Measurements from ENCODE around the gene DHX16.

DHX16 gene

DNA sequence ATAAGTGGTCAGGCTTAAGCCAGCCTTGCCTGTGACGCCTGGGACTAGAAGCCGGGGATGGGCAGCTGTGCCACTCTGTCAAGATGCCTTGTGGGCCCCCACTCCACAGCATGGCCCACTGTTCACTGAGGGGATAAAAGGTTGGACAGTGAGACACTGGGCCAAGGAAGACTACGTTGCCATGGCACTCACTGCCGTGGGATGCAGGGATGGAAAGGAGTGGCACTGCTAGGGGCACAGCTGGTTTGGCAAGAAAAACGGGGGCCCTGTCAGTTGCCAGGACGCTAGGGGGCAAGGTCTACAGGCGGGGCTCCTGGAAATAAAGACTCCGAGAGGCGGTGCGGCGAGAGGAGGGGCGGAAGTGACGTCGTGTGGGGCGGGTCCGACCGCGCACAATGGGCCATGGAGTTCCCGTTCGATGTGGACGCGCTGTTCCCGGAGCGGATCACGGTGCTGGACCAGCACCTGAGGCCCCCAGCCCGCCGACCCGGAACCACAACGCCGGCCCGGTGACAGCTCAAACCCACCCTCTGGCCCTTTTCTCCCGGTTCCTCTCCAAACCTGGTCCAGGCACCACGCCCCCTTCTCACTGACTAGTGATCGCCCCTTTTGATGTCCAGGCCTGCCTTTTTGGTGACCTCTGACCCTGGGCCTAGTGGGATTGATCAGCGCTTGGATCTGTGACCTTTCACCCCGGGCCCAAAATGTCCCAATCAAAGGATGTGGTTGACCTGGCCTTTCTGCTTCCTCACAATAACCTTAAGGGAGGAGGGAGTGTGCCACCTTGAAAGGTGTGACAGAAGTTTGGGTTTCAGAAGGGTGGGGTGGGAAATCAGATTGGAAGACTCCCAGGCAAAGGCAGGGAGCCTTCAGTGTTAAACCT lies 46.1 kb downstream of the DHX16 start, which contains the start of gene ATAT1:
ATAT1 (plus strand) TSS at position 391 of the 883 bp plus-strand sequence.
- peak; percentile 86 for DNase-seq

DNA sequence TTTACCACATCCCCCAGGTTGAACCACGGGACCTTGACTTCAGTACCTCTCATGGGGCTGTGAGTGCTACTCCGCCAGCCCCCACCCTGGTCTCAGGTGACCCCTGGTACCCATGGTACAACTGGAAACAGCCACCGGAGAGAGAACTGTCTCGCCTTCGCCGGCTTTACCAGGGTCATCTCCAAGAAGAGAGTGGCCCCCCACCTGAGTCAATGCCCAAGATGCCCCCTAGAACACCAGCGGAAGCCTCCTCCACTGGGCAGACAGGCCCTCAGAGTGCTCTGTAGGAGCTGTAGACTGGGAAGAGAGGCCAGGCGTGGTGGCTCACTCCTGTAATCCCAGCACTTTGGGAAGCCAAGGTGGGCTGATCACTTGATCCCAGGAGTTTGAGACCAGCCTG lies 47.3 kb downstream of the DHX16 start:
- no peak for DNase-seq

DNA sequence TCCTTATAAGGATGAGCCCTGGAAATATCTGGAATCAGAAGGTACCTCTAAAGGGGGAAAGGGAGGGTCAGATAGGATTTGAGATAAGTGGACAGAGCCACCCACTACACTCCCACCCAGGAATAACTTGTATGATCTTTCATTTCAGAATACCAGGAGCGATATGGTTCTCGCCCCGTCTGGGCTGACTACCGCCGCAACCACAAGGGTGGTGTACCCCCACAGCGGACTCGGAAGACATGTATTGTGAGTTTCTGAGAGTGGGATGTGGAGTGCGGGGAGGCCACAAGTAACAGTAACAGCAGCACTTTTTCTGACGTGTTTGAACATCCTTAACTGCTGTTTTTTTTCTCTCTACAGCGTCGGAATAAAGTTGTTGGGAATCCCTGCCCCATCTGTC lies 53.2 kb downstream of the DHX16 start:
- no peak for DNase-seq

DNA sequence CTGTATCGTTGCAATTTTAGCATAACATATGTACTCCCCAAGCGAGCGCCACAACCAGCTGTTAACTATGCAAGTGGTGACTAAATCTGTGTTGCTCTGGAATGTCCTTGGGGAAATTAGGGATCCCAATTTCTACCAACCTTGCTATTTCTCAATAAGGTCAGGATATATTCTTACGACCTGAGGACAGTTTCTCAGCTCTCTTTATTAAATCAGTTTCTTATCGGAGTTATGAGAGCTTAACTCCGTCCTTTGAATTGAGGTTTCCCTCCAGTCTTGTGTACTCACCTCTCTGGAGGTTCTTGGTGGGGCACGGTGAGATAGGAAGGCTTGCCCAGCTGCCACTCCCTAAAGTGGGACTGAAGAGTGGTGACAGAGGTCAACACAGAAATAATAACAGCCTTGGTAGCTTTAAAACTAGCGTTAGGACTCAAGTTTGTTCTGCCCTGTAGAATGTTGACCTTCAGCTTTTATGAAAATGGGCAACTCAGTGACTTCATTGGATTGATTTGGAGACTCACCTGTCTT lies 54.5 kb downstream of the DHX16 start:
- no peak for DNase-seq

DNA sequence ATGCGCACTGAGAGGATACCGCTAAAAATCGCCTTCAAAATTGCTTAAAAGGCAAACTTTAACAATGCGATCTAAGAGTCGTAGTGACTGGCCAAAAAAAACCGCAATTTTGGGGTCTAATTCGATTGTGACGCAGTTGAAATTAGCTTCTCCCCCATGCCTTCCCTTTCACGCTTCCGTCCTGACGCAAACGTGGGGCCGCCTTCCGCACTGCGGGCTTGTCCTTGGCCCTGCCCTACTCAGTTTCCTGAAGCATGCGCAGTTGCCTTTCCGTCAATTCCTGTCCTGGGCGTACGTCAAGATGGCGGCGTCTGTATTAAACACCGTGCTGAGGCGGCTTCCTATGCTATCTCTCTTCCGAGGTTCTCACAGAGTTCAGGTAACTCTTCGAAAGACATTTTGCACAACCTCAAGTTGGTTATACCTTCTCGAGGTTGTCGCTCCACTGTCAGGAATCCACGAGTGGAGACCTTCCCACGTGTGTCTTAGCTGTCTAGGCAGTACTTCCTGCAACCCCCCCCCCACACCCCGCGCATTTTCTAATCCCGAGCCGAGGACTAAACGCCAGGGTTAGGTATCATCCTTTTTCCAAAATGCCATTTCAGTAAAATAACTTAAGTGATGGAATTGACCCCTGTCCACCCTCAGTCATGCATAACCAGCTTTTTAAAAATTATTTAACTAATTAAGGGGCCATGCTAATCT lies 55.1 kb downstream of the DHX16 start, which contains the start of gene MRPS18B:
MRPS18B (plus strand) TSS at position 276 of the 705 bp plus-strand sequence; CDS start at position 302, 26 bp downstream.
- peak; percentile 99 for DNase-seq

DNA sequence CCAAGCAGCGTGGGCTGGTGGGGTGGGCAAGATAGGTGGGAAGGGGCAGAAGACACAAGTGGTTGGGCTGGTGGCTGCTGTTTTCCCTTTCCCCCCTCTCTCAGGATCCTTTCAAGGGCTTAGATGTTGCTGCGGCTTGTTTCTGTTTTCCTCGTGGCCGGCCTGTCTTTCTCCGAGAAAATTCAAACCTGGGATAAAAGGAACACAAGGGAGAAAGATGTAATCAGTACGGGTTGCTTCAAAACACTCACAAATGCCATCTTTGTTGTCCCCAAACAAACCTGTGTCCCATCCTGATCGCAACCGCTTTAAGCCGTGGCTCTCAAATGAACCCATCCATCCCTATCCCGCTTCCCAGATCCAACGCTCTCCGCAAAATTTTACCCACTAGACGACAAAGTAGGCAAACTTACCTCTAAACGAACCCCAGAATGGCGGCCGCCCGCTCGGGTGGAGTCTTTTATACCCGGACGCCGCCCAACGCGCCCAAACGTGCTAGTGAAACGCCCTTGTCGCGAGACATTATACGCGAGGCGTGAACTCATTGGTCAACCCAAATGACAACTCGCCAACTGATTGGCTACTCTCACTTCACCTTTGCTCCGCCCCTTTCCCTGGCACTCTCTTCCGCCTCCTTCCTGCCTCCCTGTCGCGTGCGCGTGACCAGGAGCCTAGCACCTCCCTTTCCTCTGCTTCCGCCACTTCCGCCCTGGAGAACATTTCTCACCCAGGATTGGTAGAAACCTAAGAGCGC lies 55.8 kb downstream of the DHX16 start, which contains the start of gene PPP1R10:
PPP1R10 (minus strand) TSS at position 433 of the 754 bp plus-strand sequence. CDS start 7,299 bp downstream, outside the sequence.
- DNase-seq, result peak; percentile 100

DNA sequence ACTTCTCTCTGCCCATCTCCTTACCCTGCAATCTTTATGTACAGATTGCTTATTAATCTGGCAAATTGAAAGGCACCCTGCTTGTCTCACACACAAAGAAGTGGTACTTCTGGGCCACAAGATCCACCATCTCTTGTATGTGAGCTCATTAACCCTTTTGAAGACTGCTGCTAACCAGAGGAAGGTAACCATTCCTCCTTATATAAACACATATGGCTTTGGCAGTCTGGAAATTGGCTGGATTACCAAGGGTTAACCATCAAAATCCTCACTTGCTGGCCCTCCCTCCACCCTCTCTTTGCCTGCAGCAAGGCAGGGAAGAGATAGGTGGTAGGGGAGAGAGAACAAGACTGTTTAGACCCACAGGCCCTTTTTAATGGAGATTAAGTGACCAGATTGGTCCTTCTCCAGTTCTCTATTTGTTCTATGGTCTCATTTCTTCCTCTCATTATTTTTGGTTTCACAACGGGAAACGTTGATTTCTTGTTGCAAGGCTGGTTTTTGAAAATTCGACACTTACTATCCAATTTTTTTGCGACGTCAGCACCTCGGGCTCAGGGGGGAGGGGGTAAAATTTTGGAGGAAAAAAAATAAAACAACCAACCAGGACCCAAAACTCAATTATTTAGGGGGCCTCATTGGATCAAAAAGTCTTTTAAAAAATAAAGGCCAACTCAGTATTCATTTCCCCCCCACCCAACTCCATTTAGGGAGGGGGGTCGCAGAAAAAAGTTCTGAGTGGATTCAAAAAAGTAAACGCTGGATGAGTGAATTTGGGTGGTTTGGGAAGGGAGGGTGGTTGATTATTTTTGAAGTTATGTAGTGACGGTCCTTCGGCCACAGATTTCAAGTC lies 56.6 kb downstream of the DHX16 start:
- peak; percentile 49 for DNase-seq

DNA sequence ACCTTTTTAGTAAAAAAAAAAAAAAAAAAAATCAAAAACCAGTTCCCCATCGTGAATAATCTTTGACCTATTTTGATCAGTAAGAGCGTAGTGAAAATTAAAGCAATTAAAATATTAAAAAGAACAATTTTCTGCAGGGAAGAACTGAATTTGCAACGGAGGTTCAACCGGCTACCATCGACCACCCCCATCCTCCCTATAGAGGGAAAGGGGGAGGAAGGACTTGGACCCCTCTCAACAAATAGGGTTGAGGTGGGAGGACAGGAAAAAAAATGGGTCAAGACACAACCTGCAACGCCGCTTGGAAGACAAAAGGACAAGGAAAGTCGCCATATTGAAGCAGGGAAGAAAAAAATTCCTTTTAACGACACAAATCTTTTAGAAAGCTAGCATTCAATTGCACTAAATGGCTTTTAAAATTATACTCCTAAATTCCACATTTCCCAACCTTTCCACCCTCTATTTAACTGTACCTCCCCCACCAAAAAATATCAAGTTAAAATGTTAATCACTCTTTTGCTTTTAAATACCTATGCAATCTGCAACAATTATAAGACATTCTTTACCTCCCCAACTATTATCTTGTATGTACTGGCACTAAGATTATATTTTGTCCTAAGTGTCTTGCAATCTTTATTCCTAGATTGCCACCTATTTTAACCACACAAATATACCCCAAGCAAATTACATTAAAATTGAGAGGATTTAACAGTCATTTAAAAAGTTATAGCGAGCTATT lies 57.4 kb downstream of the DHX16 start:
- peak; percentile 65 for DNase-seq

DNA sequence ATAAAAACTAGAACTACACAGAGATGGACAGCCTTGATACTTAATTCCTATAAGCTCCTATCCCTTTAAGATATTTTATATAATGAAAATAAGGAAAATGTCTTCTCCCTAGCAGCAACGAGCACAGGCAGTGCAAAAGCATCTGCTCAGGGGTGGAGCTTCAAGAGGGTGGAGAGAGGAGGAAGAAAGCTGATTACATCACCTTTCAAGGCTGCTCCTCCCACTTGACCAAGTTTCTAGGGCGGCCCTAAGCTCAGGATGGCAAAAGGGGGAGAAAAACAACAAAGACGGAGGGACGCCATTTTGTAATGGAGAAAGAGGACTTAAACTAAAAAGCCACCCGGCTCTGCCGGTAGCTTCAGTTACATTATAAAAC lies 58.0 kb downstream of the DHX16 start:
- peak; percentile 97 for DNase-seq

DNA sequence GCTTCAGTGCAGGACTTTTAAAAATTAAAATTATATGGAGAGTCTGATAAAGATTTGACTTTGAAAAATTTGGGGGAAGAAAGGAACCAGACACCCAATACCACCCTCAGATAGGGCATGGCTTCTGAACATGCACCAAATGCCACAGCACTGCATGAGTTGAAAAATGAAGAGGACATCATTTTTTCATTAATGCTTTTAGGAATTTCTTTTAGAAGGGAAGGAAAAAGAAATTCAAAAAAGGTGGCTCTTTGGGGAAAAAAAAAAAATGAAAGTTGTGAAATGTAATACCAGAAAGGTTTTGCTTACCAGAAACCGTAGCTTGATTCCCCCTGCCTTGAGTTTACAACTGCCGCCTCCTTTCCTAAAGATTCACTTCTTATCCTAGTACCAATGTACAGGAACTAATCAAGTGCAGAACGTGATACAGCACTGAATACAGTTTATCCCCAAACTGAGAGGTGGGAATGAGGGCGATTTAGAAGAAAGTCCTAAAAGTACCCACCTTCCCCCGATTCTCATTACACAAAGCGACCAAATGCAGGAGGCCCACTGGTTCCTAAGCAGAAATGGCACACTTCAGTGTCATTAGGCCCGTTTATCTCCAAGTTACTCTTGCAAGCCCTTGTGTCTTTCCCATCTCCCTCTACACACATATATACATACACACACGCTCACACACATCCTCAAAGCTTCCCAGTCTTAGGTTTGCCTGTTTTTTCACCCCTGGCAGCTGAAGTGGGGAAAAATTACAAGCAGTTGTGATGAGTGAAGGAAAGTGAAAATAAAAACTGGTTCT lies 58.6 kb downstream of the DHX16 start:
- DNase-seq, result no peak

DNA sequence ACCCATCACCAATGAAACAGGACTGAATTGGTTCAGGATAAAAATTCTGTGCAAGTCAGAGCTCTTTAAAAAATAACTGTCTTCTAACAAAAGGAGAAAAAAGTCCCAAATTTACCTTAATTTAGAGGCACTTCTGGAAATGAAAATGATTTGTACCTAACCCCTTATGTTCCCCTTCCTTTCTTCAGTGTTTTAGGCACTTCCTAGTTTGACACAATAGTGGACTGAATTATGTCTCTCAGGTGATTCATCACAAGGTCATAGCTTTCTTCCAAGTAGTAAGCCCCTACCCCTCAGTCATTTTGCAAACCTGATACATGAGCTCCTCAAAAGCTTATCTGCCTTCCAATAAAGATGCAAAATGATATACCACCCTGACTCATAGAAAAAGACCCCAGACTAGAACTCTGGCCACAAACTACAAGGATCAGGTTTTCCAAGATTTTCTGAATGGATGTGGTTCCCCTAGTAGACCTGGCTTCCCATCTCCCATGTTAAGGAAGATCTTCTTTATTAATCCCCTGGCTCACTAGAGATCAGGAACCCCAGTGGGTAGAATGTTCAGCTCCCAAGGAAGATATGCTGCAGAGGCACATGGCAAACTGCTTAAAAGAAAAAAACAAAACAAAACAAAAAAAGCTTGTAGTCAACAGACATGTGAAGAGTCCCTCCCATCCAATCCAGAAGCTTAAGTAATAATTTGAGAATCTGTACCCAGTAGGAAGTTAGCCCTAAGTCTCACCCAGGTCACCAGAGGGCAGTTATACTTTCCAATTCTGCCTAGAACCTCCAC lies 59.4 kb downstream of the DHX16 start:
- peak; percentile 7 for DNase-seq

DNA sequence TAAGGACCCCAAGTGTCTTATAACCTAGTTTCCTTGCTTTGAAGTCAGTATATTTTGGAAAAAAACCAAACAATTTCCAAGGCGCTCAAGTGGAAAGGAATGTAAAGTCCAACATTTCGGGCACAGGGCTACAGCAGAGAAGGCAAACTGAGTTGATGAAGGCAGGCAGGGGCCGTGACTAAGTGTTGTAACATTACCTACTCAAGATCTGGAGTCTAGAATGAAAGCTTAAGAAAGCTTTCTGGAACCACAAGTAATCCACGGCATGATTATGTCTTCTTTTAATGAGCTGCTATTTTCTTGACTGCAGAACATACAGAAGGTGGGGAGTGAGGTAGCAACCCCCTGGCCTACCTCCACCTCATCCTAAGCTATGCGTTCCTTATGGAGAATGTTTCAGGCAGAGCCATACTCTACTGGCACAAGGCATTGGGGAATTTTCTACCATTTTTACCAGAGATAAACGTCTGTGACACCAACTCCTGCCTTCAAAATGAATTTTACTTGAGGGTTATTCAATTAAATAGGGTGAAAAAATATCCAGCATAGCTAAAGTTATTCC lies 60.0 kb downstream of the DHX16 start:
- no peak for DNase-seq

DNA sequence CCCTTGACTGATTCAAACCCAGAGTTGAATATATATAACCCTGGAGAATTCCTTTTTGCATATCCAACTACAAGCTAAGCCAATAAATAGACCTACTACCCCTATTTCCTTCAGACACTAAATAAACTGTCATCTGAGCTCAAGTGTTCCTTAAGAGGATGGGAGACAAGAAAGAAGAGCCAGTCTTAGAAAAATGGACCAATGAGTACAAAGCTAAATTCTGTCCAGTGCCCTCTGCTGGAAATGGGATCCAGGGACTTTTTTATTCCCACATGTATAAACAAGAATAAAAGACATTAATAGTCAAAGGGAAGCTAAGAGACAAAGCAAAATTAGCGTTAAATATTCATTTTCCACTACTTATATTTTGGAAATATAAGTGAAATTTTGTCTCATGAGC lies 60.6 kb downstream of the DHX16 start:
- DNase-seq, result peak; percentile 6

DNA sequence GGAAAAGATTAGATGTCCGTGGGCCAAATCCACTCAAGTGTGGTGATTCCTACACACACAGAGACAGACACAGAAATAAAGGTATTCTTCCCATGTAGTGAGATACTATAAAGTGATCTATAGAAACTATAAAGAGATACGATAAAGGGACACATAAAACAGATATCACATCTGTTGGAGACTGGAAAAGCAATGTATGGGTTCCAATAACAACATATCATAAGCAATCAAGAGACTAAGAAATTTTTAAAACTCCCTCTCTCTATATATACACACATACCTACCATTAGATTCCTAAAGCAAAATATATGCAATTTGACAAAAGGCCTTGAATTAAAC lies 61.0 kb downstream of the DHX16 start:
- no peak for DNase-seq

DNA sequence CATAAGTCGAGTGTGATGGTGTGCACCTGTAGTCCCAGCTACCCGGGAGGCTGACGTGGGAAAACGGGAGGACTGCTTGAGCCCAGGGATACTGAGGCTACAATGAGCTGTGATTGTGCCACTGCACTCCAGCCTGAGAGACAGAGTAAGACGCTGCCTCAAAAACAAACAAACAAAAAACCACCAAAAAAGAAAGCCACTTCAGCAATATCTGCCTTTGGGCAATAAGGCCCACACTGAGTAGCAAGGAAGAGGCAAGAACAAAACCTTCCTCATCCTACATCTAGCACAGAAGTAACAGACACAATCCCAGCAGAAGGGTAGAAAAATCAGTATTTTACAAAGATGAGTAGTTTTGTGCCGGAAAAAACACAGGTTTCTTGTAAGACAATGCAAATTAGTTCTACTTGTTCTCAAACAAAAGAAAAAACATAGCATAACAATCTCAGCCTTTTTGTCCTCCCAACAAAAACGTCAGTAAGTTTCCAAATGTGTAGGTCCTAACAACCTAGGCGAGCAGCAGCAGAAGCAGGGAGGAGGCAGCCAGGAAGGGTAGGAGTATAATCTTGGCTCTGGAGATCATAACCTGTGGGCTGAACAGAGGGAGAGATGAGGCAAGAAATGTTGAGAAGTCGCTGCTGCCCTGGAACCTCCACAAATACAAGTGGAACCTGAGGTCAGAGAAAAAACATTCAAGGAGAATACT lies 61.5 kb downstream of the DHX16 start:
- DNase-seq, result no peak

DNA sequence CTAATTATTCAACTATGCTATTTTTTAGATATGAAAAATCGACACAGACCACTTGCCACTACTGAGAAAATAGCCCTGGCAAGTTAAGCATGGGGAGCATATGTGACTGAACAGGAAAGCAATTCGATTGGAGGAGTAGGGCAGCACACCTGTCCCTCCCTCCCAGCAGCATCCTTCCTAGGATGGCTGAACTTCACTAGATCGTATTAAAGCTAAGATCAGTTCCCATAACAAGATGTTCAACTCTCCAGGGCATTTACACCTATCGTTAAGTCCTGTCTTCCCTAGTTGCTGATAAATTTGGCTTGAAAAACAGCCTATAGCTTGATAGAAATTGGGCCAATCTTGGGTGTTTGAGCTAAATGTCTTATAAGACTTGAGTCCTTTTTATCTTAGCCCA lies 62.7 kb downstream of the DHX16 start:
- no peak for DNase-seq

DNA sequence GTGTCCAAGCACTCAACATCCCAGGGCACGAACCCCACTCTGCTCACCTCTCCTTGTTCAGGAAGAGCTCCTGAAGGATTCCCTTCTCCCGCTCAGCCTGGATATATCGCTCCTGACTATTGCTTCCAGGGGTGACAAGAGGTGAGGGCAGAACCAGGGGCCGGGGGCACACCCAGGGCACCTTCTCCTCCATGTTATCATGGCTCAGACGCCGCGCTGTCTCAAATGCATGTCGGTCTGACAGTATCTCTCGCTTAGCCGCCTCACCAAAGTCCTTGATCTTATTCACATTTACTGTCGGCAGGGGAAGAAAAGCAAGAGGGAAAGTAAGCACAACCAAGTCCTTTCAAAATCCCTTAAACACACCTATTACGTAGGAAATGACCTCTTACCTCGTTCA lies 68.8 kb downstream of the DHX16 start:
- DNase-seq, result no peak
